IMR-90 (cell line): ENCODE measurements around the gene HRH4. TPM values are rescaled to one million over a fixed set of nuclear protein-coding genes. Genes with fewer than 3 reads are reported as not detected.

ENCODE experiments used
- ATAC-seq: fragments of 200-7000 bp; cut with Tn5 transposase; 2 replicates; pipeline ENCODE4 v1.9.1; 2020; ENCODE audit warnings: low read depth, mild to moderate bottlenecking, moderate library complexity
- BruUV-seq: library from RNA; stranded (reverse); fragments of 400-500 nt; replicated peaks from 2 replicates; lab custom pipeline; 2021; lab: Mats Ljungman, UMichigan
- CTCF ChIA-PET: fragments of 300-600 bp; formaldehyde crosslinking; extraction: SDS; loops from one replicate; lab custom pipeline; 2021; ENCODE audit warnings: antibody characterized with exemption; lab: Yijun Ruan, JAX
- POLR2A ChIA-PET: fragments of 300-600 bp; sonication (Branson Sonifier 250); formaldehyde crosslinking; loops from one replicate; lab custom pipeline; 2022; ENCODE audit warnings: antibody characterized with exemption; ENCODE audit not compliant: unreplicated experiment; lab: Charles Lee
- DNase-seq: peaks from one replicate; pipeline ENCODE4 v3.0.0; 2013
- H2AFZ ChIP-seq: replicated peaks from 2 replicates; pipeline ENCODE3; 2013; ENCODE audit warnings: low read length, mild to moderate bottlenecking; ENCODE audit not compliant: poor library complexity
- H2AK5ac ChIP-seq: 2 replicates; pipeline ENCODE4 v1.6.1; 2013; ENCODE audit warnings: low read depth, low read length, inconsistent platforms
- H2AK9ac ChIP-seq: replicated peaks from 2 replicates; pipeline ENCODE3; 2013; ENCODE audit warnings: mild to moderate bottlenecking, low read depth, low read length, moderate library complexity; ENCODE audit not compliant: poor library complexity
- H2BK120ac ChIP-seq: 2 replicates; pipeline ENCODE4 v1.6.1; 2013; ENCODE audit warnings: low read depth, low read length, inconsistent platforms
- H2BK15ac ChIP-seq: 3 replicates; pipeline ENCODE4 v1.6.1; 2013; ENCODE audit warnings: low read depth, low read length, inconsistent platforms
- H2BK20ac ChIP-seq: 2 replicates; pipeline ENCODE4 v1.6.1; 2013; ENCODE audit warnings: low read depth, mild to moderate bottlenecking, inconsistent platforms, low read length, moderate library complexity
- H2BK5ac ChIP-seq: 2 replicates; pipeline ENCODE4 v1.6.1; 2013; ENCODE audit warnings: mild to moderate bottlenecking, low read depth, low read length, inconsistent platforms; ENCODE audit not compliant: poor library complexity, severe bottlenecking
- H3K14ac ChIP-seq: replicated peaks from 2 replicates; pipeline ENCODE4 v1.6.1; 2013; ENCODE audit warnings: low read depth, low read length, inconsistent platforms
- H3K18ac ChIP-seq: 2 replicates; pipeline ENCODE4 v1.6.1; 2013; ENCODE audit warnings: low read depth, low read length, control low read depth
- H3K23ac ChIP-seq: 2 replicates; pipeline ENCODE4 v1.6.1; 2013; ENCODE audit warnings: low read depth, low read length, inconsistent platforms
- H3K27ac ChIP-seq: 2 replicates; pipeline ENCODE4 v1.5.1; 2013; ENCODE audit warnings: mild to moderate bottlenecking, control low read depth, low read length; ENCODE audit not compliant: insufficient read depth
- H3K27me3 ChIP-seq: 2 replicates; pipeline ENCODE4 v1.6.1; 2013; ENCODE audit warnings: low read length; ENCODE audit not compliant: control insufficient read depth, insufficient read depth
- H3K36me3 ChIP-seq: 2 replicates; pipeline ENCODE4 v1.6.1; 2013; ENCODE audit warnings: low read length, mixed read lengths; ENCODE audit not compliant: control insufficient read depth, insufficient read depth
- H3K4ac ChIP-seq: 2 replicates; pipeline ENCODE4 v1.6.1; 2013; ENCODE audit warnings: low read depth, low read length, inconsistent platforms
- H3K4me1 ChIP-seq: 2 replicates; pipeline ENCODE4 v1.6.1; 2013; ENCODE audit warnings: low read length, mixed read lengths; ENCODE audit not compliant: control insufficient read depth, insufficient read depth
- H3K4me2 ChIP-seq: 2 replicates; pipeline ENCODE4 v1.6.1; 2013; ENCODE audit warnings: low read depth, mild to moderate bottlenecking, control low read depth, low read length, moderate library complexity
- H3K4me3 ChIP-seq: 2 replicates; pipeline ENCODE4 v1.5.1; 2013; ENCODE audit warnings: low read depth, mild to moderate bottlenecking, control low read depth, low read length, moderate library complexity; ENCODE audit not compliant: insufficient read depth
- H3K56ac ChIP-seq: 2 replicates; pipeline ENCODE4 v1.6.1; 2013; ENCODE audit warnings: low read length, inconsistent platforms; ENCODE audit not compliant: insufficient read depth; ENCODE audit errors: extremely low read depth
- H3K79me1 ChIP-seq, 2 experiments: 2 replicates each; pipeline ENCODE4 v1.6.1; 2013; ENCODE audit warnings: low read length in 2 of 2, inconsistent platforms in 1 of 2, low read depth in 1 of 2
- H3K9ac ChIP-seq: 2 replicates; pipeline ENCODE4 v1.6.1; 2013; ENCODE audit warnings: low read depth, low read length, control low read depth
- H3K9me1 ChIP-seq: 2 replicates; pipeline ENCODE4 v1.6.1; 2013; ENCODE audit warnings: low read length, inconsistent platforms; ENCODE audit not compliant: insufficient read depth
- H3K9me3 ChIP-seq: 2 replicates; pipeline ENCODE4 v1.6.1; 2013; ENCODE audit warnings: low read length; ENCODE audit not compliant: control insufficient read depth, insufficient read depth
- H4K20me1 ChIP-seq: 2 replicates; pipeline ENCODE4 v1.6.1; 2013; ENCODE audit warnings: low read length, inconsistent platforms; ENCODE audit not compliant: insufficient read depth
- H4K5ac ChIP-seq: 2 replicates; pipeline ENCODE4 v1.6.1; 2013; ENCODE audit warnings: mild to moderate bottlenecking, low read depth, low read length, control low read depth
- H4K8ac ChIP-seq, 2 experiments: 2 replicates each; pipeline ENCODE4 v1.6.1; 2013; ENCODE audit warnings: low read depth in 2 of 2, low read length in 2 of 2, control low read depth in 1 of 2, inconsistent platforms in 1 of 2
- H4K91ac ChIP-seq: 2 replicates; pipeline ENCODE4 v1.6.1; 2013; ENCODE audit warnings: low read depth, low read length, inconsistent platforms; ENCODE audit not compliant: insufficient read depth
- SMC3 ChIP-seq: fragments of 150-350 bp; IDR thresholded peaks from 2 replicates; pipeline ENCODE4 v1.6.1; 2016; ENCODE audit warnings: low read depth, mild to moderate bottlenecking, antibody characterized with exemption, low read length, moderate library complexity
- WGBS, 2 experiments: methylation state at CpG; one replicate each; pipeline versions ENCODE4 v1.1.5 to v1.1.7; 2013; ENCODE audit warnings: missing lambda C conversion rate in 2 of 2; ENCODE audit not compliant: insufficient read length in 1 of 2; ENCODE audit errors: extremely low coverage in 2 of 2; 5-methylcytosine and 5-hydroxymethylcytosine counted together
- dilution Hi-C: fragments of 300-500 bp; cut with HindIII; formaldehyde crosslinking; loops from one replicate; pipeline ENCODE4 v1.14.3; 2018; ENCODE audit warnings: low sequenced_read_pairs; ENCODE audit not compliant: unreplicated experiment
- in situ Hi-C: fragments of 300-500 bp; cut with MboI; formaldehyde crosslinking; loops from 3 replicates; pipeline ENCODE4 v1.14.3; 2019; ENCODE audit warnings: low sequenced_read_pairs, inconsistent platforms, mixed read lengths
- intact Hi-C: fragments of 100-400 bp; cut with micrococcal nuclease; formaldehyde crosslinking; loops from 2 replicates; pipeline ENCODE4 v1.10.0; 2022
- polyA plus RNA-seq, 3 experiments: library from polyadenylated mRNA; depleted of rRNA; stranded (reverse); fragments of >200 nt; gene quantifications; 2 replicates each; pipeline ENCODE4 v1.2.3, GENCODE V29; 2012; ENCODE audit warnings: low replicate concordance in 1 of 3
- total RNA-seq: library from RNA; depleted of rRNA; stranded (reverse); fragments of >200 nt; gene quantifications from 2 replicates; pipeline ENCODE4 v1.2.3, GENCODE V29; 2012

The HRH4 gene
- total and polyA plus RNA-seq, 2 of the 4 experiments (the other 2 are of a cell fraction), result not detected

- Histone ChIP-seq H2AFZ (no peak overlapping the region), H3K36me3 (peaks cover under 1% of the 10 kb centered on the region; the same call in 1 of the 2 replicates), H3K9me3 (no peaks in the 10 kb centered on the region), H2AK9ac (no peak overlapping the region), H2BK5ac (no peak overlapping the region), H2AK5ac (no peak overlapping the region), H4K5ac (no peak overlapping the region), H3K27me3 (no peaks in the 10 kb centered on the region), H4K8ac (no peak overlapping the region), H4K91ac (no peak overlapping the region), H4K20me1 (no peaks in the 10 kb centered on the region), H2BK20ac (no peak overlapping the region), H3K18ac (no peak overlapping the region), H3K56ac (no peak overlapping the region), H3K4me2 (no peak overlapping the region), H3K9me1 (0 out of 2 replicates have a peak, but pooled peaks cover 2% of the 10 kb centered on the region), H3K14ac (no peak overlapping the region), H3K4me3 (no peak overlapping the region), H3K79me1 (no peaks in the 10 kb centered on the region), H3K23ac (no peak overlapping the region), H3K9ac (no peak overlapping the region), H3K27ac (no peak overlapping the region), H2BK15ac (no peak overlapping the region), H3K4ac (no peak overlapping the region), H3K4me1 (no peaks in the 10 kb centered on the region), H2BK120ac (no peak overlapping the region)
- no peak for TF ChIP-seq SMC3
- WGBS, 2 experiments, result no CpG with 5 or more reads among the region's 4 CpGs
- CTCF ChIA-PET, result interaction anchor here (0.5 kb wide), 1 partner anchor 384 kb away, joined by 4 read pairs; no protein-coding TSS in a partner anchor
- ATAC-seq, result no peak
- POLR2A ChIA-PET, result no interaction called here
- in situ Hi-C loops, result no loop called here
- BruUV-seq, result no TSS peak
- intact Hi-C loops, result no loop called here
- dilution Hi-C loops, result no loop called here
- no peak for DNase-seq
Observed at GRCh38 chr18:24459772-24460171, 665 bp upstream of the HRH4 start.
